Measurements from ENCODE around the gene MON1B. TPM values are rescaled to one million over a fixed set of nuclear protein-coding genes. Genes with fewer than 3 reads are reported as not detected.

Gene MON1B
- total RNA-seq, 1 donor from 2014 or later = 69.3 TPM

DNA sequence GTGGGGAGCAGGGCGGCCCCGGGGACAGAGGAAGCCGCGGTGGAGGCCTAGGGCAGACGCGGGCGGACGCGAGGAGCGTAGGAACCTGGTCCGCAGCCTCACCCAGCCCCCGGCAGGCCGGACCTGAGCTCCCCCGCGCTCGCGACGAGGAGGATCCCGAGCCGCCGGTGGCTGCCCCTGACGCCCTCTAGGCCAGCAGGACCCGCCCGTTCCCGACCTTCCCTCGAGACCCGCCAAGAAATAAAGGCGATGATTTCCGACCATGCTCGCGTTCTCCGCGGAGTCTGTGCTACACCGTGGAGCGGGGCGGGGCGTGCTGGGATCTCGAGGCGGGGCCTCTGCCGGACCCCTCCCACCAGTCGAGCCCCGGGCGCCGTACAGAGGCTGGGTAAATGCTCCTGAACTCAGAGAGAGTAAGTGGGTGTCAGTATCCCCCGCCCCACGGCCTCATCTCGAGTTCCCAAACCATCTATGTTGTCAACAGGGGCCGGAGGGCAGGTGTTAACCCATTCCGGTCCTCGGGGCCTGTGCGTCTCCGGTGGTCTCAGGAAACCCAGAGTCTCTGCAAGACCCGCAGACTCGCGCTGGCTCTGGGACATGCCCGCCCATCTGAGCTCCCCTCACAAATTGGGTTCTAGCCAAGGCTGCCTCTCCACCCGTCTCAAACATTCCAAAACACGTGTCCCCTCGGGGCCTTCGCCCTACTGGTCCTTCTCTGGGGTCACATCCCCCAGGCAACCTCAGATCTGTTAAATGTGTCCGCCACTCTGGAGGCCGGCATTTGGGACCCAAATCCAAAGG is 22.0 kb downstream of the MON1B start:
- Mint-ChIP-seq H3K27ac (peak overlapping the region; percentile 81), H3K27me3 (no peaks in the 10 kb centered on the region), H3K4me3 (peak overlapping the region; percentile 87), H3K9me3 (no peaks in the 10 kb centered on the region), H3K36me3 (ENCODE audit: low read depth) (peaks cover 2% of the 10 kb centered on the region), H3K4me1 (peaks cover 14% of the 10 kb centered on the region)
- DNase-seq = peak; percentile 94
- intact Hi-C loops (cut with micrococcal nuclease) = loop anchor here (1.0 to 5.0 kb wide), 2 partner anchors 22 to 509 kb away; partner anchors contain the start of genes MON1B and NUDT7

DNA sequence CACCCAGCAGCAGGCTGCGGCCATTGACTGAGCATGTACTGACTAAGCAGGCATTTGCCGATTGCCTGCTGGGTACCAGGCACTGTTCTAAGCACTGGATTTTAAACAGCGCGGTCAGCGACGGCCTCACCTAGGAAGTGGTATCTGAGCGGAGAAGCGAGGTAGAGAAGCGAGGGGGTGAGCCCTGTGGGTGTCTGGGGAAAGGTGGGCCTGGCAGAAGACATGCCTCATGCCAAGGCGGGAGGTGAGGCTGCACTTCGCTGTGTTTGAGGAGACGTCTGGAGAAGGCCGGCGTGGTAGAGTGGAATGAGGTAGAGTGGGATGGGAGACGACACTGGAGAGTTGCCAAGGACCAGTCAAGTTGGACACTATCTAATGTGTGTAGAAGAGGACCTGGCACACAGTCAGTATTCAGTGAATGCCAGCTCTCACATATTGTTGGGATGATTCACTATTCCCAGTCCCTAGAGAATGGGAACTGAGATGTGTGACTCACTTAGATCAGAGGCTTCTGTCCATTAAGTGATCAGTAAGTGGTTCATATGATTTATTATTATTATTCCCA is 22.6 kb downstream of the MON1B start:
- H3K27ac Mint-ChIP-seq = peak overlapping the region; percentile 52
- no peak for DNase-seq
- H3K27me3 Mint-ChIP-seq = no peaks in the 10 kb centered on the region
- no peaks in the 10 kb centered on the region for H3K9me3 Mint-ChIP-seq
- intact Hi-C loops (cut with micrococcal nuclease) = loop anchor here (5.0 kb wide), 1 partner anchor 509 kb away; the partner anchor contains the start of gene NUDT7
- H3K4me3 Mint-ChIP-seq = peak overlapping the region; percentile 87
- H3K36me3 Mint-ChIP-seq (ENCODE audit: low read depth) = peaks cover 2% of the 10 kb centered on the region
- H3K4me1 Mint-ChIP-seq = peaks cover 14% of the 10 kb centered on the region

DNA sequence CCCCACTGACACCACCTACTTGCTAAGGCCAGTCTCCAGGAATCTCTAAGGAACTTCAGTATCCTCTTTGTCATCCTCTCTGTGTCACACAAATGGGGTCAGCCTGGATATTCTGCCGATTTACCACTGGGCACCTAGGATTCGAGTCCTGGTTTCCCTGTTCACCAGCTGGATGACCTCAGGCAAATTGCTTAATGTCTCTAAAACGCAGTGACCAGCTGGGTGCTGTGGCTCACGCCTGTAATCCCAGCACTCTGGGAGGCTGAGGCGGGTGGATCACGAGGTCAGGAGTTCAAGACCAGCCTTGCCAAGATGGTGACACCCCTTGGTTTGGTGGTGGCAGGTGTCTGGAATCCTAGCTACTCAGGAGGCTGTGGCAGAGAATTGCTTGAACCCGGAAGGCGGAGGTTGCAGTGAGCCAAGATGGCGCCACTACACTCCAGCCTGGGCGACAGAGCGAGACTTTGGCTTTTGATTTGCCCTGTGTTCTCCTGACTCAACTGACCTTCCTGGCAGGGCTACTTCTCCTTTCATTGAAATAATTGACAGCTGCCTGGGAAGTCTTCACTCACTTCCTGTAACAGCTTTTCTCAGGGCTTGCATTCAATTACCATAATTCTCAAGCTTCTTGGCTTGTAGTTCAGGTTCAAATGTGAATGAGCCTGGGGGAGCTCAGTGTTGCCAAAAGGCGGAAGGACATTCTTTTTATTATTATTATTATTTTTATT is 23.6 kb downstream of the MON1B start:
- H3K27me3 Mint-ChIP-seq = no peaks in the 10 kb centered on the region
- H3K4me1 Mint-ChIP-seq = peaks cover 14% of the 10 kb centered on the region
- intact Hi-C loops (cut with micrococcal nuclease) = loop anchor here (5.0 kb wide), 1 partner anchor 508 kb away; the partner anchor contains the start of gene NUDT7
- peaks cover 2% of the 10 kb centered on the region for H3K36me3 Mint-ChIP-seq (ENCODE audit: low read depth)
- no peaks in the 10 kb centered on the region for H3K9me3 Mint-ChIP-seq
- H3K27ac Mint-ChIP-seq = no peak overlapping the region
- H3K4me3 Mint-ChIP-seq = no peak overlapping the region
- DNase-seq = no peak

DNA sequence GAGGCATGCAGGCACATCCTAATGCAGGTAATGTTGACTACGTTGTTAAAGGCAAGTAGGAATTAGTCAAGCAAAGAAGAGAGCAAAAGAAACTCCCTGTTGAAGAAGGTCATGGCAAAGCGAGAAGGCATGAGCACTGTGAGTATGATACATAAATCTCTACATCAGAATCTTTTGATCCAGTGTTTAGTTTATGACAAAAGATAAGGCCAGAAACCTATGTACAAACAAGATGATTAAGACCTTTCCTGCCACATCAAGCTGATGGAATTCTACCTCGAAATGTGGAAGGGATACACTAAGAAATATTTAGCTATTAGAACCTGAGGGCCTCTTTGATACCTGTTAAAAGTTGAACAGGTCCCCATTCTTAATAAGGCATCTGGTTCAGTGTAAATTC is 28.4 kb downstream of the MON1B start:
- no peaks in the 10 kb centered on the region for H3K36me3 Mint-ChIP-seq (ENCODE audit: low read depth)
- no peaks in the 10 kb centered on the region for H3K4me1 Mint-ChIP-seq
- no peak overlapping the region for H3K27ac Mint-ChIP-seq
- no peaks in the 10 kb centered on the region for H3K27me3 Mint-ChIP-seq
- H3K4me3 Mint-ChIP-seq = no peak overlapping the region
- no peak for DNase-seq
- H3K9me3 Mint-ChIP-seq = no peaks in the 10 kb centered on the region
- intact Hi-C loops (cut with micrococcal nuclease) = no loop called here

DNA sequence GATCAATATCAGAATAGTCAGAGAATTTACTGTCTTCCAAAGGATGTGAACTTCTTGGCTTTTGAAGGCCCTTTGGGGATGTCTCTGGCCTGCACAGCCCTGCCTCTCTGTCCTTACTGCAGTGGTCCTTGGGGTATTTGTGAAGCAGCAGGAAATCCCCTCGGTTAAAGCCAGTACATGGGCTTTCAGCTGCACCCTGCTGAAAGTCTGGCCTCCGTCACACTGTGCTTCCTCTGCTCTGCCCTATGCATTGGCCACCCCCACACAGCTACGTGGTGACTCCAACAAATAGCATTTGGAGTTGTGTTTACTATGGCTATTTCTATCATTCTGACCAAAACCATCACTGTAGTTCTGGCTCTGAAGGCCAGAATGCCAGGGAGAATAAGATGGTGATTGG is 29.4 kb downstream of the MON1B start:
- H3K27me3 Mint-ChIP-seq = peaks cover 3% of the 10 kb centered on the region
- DNase-seq = no peak
- no peaks in the 10 kb centered on the region for H3K36me3 Mint-ChIP-seq (ENCODE audit: low read depth)
- no peak overlapping the region for H3K27ac Mint-ChIP-seq
- H3K4me3 Mint-ChIP-seq = no peak overlapping the region
- H3K9me3 Mint-ChIP-seq = no peaks in the 10 kb centered on the region
- intact Hi-C loops (cut with micrococcal nuclease) = no loop called here
- no peaks in the 10 kb centered on the region for H3K4me1 Mint-ChIP-seq

DNA sequence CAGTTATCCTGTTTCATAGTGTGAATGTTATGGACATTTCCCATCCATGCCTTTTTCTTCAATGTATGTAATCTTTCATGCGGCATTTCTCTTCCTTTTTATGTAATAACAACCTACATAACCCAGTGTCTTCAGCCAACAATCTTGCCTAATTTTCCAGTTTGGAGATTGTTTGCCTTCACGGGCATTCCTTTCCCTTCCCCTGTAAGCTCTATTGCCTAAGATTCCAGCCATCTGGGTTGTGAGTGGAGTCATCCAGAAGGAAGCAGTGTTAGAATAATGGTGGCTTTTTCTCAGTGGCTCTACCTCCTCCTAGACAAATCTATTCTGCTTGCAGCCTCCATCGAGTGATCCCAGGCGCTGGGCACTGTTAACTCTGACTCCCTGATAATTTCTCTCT is 30.5 kb downstream of the MON1B start:
- intact Hi-C loops (cut with micrococcal nuclease) = no loop called here
- Mint-ChIP-seq H3K27me3 (peaks cover 3% of the 10 kb centered on the region), H3K4me1 (no peaks in the 10 kb centered on the region), H3K4me3 (no peak overlapping the region), H3K36me3 (ENCODE audit: low read depth) (no peaks in the 10 kb centered on the region), H3K27ac (no peak overlapping the region), H3K9me3 (no peaks in the 10 kb centered on the region)
- DNase-seq = no peak

DNA sequence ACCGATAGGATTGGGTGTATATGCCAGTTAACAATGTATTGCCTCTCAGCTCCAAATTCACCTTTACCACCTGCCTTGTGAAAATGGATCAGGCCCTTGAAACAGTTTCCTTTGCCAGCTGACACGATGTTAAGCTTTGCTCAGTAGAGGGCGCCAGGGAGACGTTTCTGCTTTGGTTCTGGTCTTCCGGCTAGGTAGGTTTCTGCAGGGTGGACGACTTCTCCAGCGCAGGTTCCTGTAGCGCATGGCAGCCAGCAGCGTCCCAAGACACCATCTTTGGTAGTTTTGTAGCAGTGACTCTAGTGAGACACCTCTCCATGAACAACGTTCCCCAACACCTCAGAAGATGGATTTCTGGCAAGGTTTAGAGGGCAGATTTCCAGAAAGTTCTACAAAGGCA is 32.2 kb downstream of the MON1B start:
- no peak overlapping the region for H3K4me3 Mint-ChIP-seq
- no peaks in the 10 kb centered on the region for H3K4me1 Mint-ChIP-seq
- peaks cover 3% of the 10 kb centered on the region for H3K27me3 Mint-ChIP-seq
- peak; percentile 79 for DNase-seq
- intact Hi-C loops (cut with micrococcal nuclease) = no loop called here
- H3K36me3 Mint-ChIP-seq (ENCODE audit: low read depth) = no peaks in the 10 kb centered on the region
- H3K27ac Mint-ChIP-seq = no peak overlapping the region
- no peaks in the 10 kb centered on the region for H3K9me3 Mint-ChIP-seq

DNA sequence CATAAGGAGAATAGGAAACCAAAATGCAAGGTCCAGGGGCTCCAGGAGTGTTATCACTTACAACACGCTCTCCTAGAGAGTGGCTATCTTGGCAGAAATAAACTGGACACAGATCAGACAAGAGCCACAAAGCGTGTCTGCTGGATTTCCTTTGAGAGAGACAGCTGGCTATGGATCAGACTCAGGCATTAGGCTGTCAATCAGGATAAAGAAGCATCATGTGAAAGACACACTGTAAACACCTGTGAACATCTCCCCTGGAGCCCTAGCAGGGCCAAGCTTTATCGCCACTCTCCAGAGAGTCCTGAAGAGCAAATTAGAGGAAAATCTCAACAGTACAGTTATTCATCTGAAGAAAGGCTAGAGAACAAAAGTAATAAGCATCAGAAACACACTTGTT is 34.2 kb downstream of the MON1B start:
- intact Hi-C loops (cut with micrococcal nuclease) = no loop called here
- DNase-seq = no peak
- no peaks in the 10 kb centered on the region for H3K9me3 Mint-ChIP-seq
- H3K27ac Mint-ChIP-seq = no peak overlapping the region
- H3K4me3 Mint-ChIP-seq = no peak overlapping the region
- no peaks in the 10 kb centered on the region for H3K4me1 Mint-ChIP-seq
- H3K36me3 Mint-ChIP-seq (ENCODE audit: low read depth) = no peaks in the 10 kb centered on the region
- peaks cover 3% of the 10 kb centered on the region for H3K27me3 Mint-ChIP-seq

DNA sequence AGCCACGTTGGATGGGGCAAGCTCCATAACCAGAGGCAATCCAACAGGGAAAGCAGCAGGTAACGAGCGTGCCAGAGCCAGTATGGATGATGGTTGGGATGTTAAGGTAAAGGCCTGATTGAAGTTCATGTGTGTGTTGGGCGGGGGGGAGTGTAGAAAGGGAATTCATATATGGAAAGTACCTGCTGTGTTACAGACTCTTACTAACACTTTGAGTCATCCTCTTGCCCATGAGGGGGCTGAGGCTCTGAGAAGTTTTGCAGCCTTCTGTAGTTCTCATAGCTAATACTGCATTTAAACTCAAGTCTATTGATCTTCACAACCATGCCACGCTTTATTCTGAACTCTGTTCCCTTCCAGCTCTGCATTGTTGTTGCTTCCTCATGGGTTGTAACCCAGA is 36.8 kb downstream of the MON1B start:
- Mint-ChIP-seq H3K4me1 (no peaks in the 10 kb centered on the region), H3K9me3 (no peaks in the 10 kb centered on the region), H3K4me3 (no peak overlapping the region), H3K36me3 (ENCODE audit: low read depth) (no peaks in the 10 kb centered on the region), H3K27ac (no peak overlapping the region), H3K27me3 (peaks cover 8% of the 10 kb centered on the region)
- no peak for DNase-seq
- intact Hi-C loops (cut with micrococcal nuclease) = no loop called here

DNA sequence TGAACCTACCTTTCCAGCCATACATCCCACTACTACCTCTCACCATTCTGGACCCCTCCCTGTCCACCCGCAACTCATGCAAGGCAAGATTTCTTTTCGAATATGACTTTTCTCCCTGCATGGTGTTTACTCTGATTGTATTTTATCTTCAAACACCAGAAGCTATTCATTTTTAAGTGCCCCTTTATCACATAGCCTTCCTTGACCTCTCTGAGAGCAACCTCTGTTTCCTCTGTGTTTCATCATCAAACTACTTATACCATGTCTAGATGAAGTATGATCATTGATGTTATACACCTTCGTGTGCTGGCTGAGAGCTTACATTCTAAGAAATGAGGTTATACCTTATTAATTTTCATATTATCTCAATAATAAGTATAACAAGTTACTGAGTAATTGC is 40.1 kb downstream of the MON1B start:
- peaks cover 9% of the 10 kb centered on the region for H3K27me3 Mint-ChIP-seq
- no peak for DNase-seq
- H3K4me3 Mint-ChIP-seq = no peak overlapping the region
- no peaks in the 10 kb centered on the region for H3K4me1 Mint-ChIP-seq
- H3K36me3 Mint-ChIP-seq (ENCODE audit: low read depth) = no peaks in the 10 kb centered on the region
- no peak overlapping the region for H3K27ac Mint-ChIP-seq
- H3K9me3 Mint-ChIP-seq = no peaks in the 10 kb centered on the region
- intact Hi-C loops (cut with micrococcal nuclease) = no loop called here

DNA sequence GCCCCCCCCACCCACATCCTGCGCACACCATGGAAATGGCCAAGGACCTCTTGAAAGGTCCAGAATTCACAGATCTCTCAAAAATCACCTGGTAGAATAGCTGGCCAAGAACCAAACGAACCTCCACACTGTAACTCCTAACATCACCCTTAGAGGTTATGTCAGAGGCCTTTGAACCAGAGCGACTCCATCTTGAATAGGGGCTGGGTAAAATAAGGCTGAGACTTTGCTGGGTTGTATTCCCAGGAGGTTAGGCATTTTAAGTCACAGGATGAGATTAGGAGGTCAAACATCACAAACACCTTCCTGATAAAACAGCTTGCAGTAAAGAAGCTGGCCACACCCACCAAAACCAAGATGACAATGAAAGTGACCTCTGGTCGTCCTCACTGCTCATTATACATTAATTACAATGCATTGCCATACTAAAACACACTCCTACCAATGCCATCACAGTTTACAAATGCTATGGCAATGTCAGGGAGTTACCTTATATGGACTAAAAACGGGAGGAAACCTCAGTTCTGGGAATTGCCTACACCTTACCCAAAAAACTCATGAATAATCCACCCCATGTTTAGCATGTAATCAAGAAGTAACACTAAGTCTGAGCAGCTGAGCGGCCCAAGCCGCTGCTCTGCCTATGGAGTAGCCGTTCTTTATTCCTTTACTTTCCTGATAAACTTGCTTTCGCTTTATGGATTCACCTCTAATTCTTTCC is 43.0 kb downstream of the MON1B start:
- no peak for DNase-seq
- Mint-ChIP-seq H3K27ac (no peak overlapping the region), H3K9me3 (no peaks in the 10 kb centered on the region), H3K4me1 (peaks cover 3% of the 10 kb centered on the region), H3K4me3 (no peak overlapping the region), H3K27me3 (peaks cover 18% of the 10 kb centered on the region), H3K36me3 (ENCODE audit: low read depth) (no peaks in the 10 kb centered on the region)
- intact Hi-C loops (cut with micrococcal nuclease) = no loop called here

DNA sequence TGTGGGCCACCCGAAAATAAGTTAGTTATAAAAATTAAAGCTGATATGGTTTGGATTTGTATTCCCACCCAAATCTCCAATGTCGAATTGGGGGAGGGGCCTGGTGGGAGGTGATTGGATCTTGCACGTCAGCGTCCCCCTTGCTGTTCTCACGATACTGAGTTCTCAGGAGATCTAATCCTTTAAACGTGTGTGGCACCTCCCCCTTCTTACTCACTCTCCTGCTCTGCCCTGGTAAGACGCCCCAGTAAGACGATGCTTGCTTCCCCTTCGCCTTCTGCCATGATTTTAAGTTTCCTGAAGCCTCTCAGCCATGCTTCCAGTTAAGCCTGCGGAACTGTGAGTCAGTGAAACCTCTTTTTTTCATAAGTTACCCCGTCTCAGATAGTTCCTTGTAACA is 43.6 kb downstream of the MON1B start:
- Mint-ChIP-seq H3K9me3 (no peaks in the 10 kb centered on the region), H3K36me3 (ENCODE audit: low read depth) (no peaks in the 10 kb centered on the region), H3K4me3 (no peak overlapping the region), H3K27ac (no peak overlapping the region), H3K27me3 (peaks cover 18% of the 10 kb centered on the region), H3K4me1 (peaks cover 3% of the 10 kb centered on the region)
- no peak for DNase-seq
- intact Hi-C loops (cut with micrococcal nuclease) = loop anchor here (5.0 kb wide), 3 partner anchors 203 to 863 kb away; partner anchors contain the start of genes ADAMTS18 and WWOX

DNA sequence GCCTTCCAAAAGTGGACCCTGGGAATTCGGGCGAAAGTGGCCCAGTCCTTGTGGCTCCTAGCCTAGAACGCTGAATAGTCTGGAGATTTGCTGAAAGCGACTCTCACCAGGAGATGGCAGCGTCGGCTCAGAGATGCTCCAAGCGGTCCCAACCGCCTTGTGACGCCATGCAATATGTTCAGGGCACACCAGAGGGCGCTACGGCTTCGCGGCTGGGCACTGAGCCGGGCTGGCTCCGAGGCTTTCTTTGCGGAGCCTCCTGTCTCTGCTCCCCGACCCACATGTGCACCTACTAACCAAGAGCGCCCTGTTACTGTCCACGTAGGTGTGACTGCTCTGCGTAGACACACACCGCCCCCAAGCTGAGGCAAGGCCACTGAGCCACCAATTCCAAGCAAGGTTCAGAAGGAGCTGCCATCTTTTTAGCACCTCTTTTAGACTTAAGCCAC is 45.1 kb downstream of the MON1B start:
- no peaks in the 10 kb centered on the region for H3K36me3 Mint-ChIP-seq (ENCODE audit: low read depth)
- H3K9me3 Mint-ChIP-seq = no peaks in the 10 kb centered on the region
- intact Hi-C loops (cut with micrococcal nuclease) = loop anchor here (1.0 to 5.0 kb wide), 6 partner anchors 73 to 861 kb away; partner anchors contain the start of genes ADAMTS18 and WWOX
- peak overlapping the region; percentile 64 for H3K4me3 Mint-ChIP-seq
- no peak overlapping the region for H3K27ac Mint-ChIP-seq
- DNase-seq = peak; percentile 96
- peaks cover 15% of the 10 kb centered on the region for H3K27me3 Mint-ChIP-seq
- H3K4me1 Mint-ChIP-seq = peaks cover 3% of the 10 kb centered on the region
